ENCODE data around the gene ARHGAP35.
"Not testable (repeated sequence)": the region's sequence is repeated elsewhere in the genome, so short reads cannot be mapped to it uniquely, and the experiment has no call there.

DNA sequence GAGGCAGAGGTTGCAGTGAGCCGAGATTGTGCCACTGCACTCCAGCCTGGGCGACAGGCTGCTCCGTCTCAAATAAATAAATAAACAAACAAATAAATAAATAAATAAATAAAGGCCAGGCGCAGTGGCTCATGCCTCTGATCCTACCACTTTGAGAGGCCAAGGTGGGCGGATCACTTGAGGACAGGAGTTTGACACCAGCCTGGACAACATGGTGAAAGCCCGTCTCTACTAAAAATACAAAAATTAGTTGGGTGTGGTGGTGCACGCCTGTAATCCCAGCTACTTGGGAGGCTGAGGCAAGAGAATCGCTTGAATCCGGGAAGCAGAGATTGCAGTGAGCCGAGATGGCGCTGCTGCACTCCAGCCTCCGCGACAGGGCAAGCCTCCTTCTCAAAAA lies 6.1 kb upstream of the ARHGAP35 start:
- TF ChIP-seq, protein P1, sequence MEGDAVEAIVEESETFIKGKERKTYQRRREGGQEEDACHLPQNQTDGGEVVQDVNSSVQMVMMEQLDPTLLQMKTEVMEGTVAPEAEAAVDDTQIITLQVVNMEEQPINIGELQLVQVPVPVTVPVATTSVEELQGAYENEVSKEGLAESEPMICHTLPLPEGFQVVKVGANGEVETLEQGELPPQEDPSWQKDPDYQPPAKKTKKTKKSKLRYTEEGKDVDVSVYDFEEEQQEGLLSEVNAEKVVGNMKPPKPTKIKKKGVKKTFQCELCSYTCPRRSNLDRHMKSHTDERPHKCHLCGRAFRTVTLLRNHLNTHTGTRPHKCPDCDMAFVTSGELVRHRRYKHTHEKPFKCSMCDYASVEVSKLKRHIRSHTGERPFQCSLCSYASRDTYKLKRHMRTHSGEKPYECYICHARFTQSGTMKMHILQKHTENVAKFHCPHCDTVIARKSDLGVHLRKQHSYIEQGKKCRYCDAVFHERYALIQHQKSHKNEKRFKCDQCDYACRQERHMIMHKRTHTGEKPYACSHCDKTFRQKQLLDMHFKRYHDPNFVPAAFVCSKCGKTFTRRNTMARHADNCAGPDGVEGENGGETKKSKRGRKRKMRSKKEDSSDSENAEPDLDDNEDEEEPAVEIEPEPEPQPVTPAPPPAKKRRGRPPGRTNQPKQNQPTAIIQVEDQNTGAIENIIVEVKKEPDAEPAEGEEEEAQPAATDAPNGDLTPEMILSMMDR (IDR thresholded peaks at IDR 0.05; ENCODE audit: insufficient read depth, low read depth, low read length): not testable (repeated sequence)
- not testable (repeated sequence) for TF ChIP-seq EZH2 (IDR thresholded peaks at IDR 0.05; ENCODE audit: insufficient read depth, low read length)

All from astrocyte (in vitro differentiated cells and primary cell).